Measurements from ENCODE around the gene CLMP. TPM values are rescaled to one million over a fixed set of nuclear protein-coding genes. Genes with fewer than 3 reads are reported as not detected.

Gene CLMP
- total and polyA plus RNA-seq, 9 of the 15 experiments (the other 6 are each of a cell fraction or from before 2014, with no cell fraction given): 0.02 to 0.15 (median 0.03) TPM; not detected in 6

GRCh38 chr11:123061403-123062157, 133.5 kb downstream of the CLMP start, which contains the start of gene HSPA8:
TSS of gene HSPA8 (minus strand) at chr11:123062136. CDS start at chr11:123061324, 812 bp downstream.
- BruUV-seq (replicated peaks): no TSS peak
- ChIA-PET CTCF (ENCODE audit: low intra/inter-chr PET ratio) (no interaction called here), POLR2A (interaction anchor here (0.5 to 2.7 kb wide), 20 partner anchors 8 to 1820 kb away, joined by 3 to 20 read pairs (median 4); no protein-coding TSS in a partner anchor)
- Histone ChIP-seq H3K4me2 (ENCODE audit: insufficient read depth, low read length) (peak within 1 kb of the TSS; percentile 98), H3K27ac (ENCODE audit: extremely low read depth, low read depth, low read length) (peak within 1 kb of the TSS; percentile 100), H3K36me3 (ENCODE audit: control insufficient read depth, insufficient read depth, low read length) (peaks cover 54% of the 10 kb centered on the region), H3K9me1 (ENCODE audit: control insufficient read depth, insufficient read depth, low read length) (peaks cover 6% of the 10 kb centered on the region), H2AFZ (ENCODE audit: low read depth, low read length) (peak within 1 kb of the TSS; percentile 79), H4K20me1 (replicated peaks; ENCODE audit: control insufficient read depth, insufficient read depth, low read length) (peaks cover 46% of the 10 kb centered on the region), H3K4me3 (peak within 1 kb of the TSS; percentile 89), H3K9ac (ENCODE audit: insufficient read depth in 1 of 2, low read depth in 2 of 2, low read length in 2 of 2) (peak within 1 kb of the TSS; percentile 99 to 100), H3K27me3 (ENCODE audit: control insufficient read depth in 2 of 2, insufficient read depth in 2 of 2, low read length in 2 of 2) (no peaks in the 10 kb centered on the region), H3K79me2 (ENCODE audit: control insufficient read depth, insufficient read depth, low read length) (peaks cover 78% of the 10 kb centered on the region), H3K4me1 (replicated peaks in 1 of 2; ENCODE audit: control insufficient read depth in 2 of 2, insufficient read depth in 2 of 2, low read length in 2 of 2) (peaks cover 3 to 17% of the 10 kb centered on the region in 2 experiments; a peak in 3 of 5 replicates), H3K9me3 (replicated peaks; ENCODE audit: control insufficient read depth, insufficient read depth, low read depth, low read length) (no peaks in the 10 kb centered on the region)
- FAIRE-seq (no peak), DNase-seq (ENCODE audit: extremely low read depth in 1 of 4, low spot score in 3 of 4) (peak; percentile 32 to 71 (median 56)), ATAC-seq (peak; percentile 16)
- in situ Hi-C loops (cut with MboI) (no loop called here), intact Hi-C loops (cut with micrococcal nuclease) (no loop called here)
- WGBS (ENCODE audit: insufficient coverage, low coverage, missing lambda C conversion rate): 0% methylated on average over 42 of the region's 45 CpGs
- TF ChIP-seq RBM34 (IDR thresholded peaks at IDR 0.05; ENCODE audit: borderline replicate concordance, insufficient read depth, low read length) (no peak), TARDBP (IDR thresholded peaks at IDR 0.05) (no peak), NKRF (IDR thresholded peaks at IDR 0.05; ENCODE audit: borderline replicate concordance) (peak; percentile 73), ARHGAP35 (IDR thresholded peaks at IDR 0.05; ENCODE audit: partially characterized antibody) (no peak), ARID2 (IDR thresholded peaks at IDR 0.05) (no peak), GTF2B (IDR thresholded peaks at IDR 0.05; ENCODE audit: extremely low read depth, insufficient read length) (peak; percentile 96), POLR2B (IDR thresholded peaks at IDR 0.05; ENCODE audit: low read depth, partially characterized antibody) (peak; percentile 94), KDM1A (IDR thresholded peaks at IDR 0.05) (no peak), SRSF9 (IDR thresholded peaks at IDR 0.05; ENCODE audit: borderline replicate concordance, low read depth, low read length) (no peak), XRCC5 (IDR thresholded peaks at IDR 0.05; ENCODE audit: low read depth, low read length) (peak; percentile 70; the same call in 1 of the 2 replicates), MEF2D (tag; conservative IDR thresholded peaks at IDR 0.05; ENCODE audit: low read depth) (no peak), ATF4 (CRISPR knock-in tag; IDR thresholded peaks at IDR 0.05) (0 out of 2 replicates have a peak, but pooled peaks have one; percentile 30)
- TF ChIP-seq, protein P1, sequence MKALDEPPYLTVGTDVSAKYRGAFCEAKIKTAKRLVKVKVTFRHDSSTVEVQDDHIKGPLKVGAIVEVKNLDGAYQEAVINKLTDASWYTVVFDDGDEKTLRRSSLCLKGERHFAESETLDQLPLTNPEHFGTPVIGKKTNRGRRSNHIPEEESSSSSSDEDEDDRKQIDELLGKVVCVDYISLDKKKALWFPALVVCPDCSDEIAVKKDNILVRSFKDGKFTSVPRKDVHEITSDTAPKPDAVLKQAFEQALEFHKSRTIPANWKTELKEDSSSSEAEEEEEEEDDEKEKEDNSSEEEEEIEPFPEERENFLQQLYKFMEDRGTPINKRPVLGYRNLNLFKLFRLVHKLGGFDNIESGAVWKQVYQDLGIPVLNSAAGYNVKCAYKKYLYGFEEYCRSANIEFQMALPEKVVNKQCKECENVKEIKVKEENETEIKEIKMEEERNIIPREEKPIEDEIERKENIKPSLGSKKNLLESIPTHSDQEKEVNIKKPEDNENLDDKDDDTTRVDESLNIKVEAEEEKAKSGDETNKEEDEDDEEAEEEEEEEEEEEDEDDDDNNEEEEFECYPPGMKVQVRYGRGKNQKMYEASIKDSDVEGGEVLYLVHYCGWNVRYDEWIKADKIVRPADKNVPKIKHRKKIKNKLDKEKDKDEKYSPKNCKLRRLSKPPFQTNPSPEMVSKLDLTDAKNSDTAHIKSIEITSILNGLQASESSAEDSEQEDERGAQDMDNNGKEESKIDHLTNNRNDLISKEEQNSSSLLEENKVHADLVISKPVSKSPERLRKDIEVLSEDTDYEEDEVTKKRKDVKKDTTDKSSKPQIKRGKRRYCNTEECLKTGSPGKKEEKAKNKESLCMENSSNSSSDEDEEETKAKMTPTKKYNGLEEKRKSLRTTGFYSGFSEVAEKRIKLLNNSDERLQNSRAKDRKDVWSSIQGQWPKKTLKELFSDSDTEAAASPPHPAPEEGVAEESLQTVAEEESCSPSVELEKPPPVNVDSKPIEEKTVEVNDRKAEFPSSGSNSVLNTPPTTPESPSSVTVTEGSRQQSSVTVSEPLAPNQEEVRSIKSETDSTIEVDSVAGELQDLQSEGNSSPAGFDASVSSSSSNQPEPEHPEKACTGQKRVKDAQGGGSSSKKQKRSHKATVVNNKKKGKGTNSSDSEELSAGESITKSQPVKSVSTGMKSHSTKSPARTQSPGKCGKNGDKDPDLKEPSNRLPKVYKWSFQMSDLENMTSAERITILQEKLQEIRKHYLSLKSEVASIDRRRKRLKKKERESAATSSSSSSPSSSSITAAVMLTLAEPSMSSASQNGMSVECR (CRISPR knock-in tag; IDR thresholded peaks at IDR 0.05): 0 out of 2 replicates have a peak, but pooled peaks have one; percentile 27

All from K562 (cell line).